Medulla oblongata (tissue), 1 donor: Measurements from ENCODE around the gene PDE11A.
"Not testable (repeated sequence)": the region's sequence is repeated elsewhere in the genome, so short reads cannot be mapped to it uniquely, and the experiment has no call there.

Experiments used
- DNase-seq: peaks from one replicate; pipeline ENCODE4 v3.0.0-alpha.2; 2015; ENCODE audit errors: extremely low spot score

PDE11A gene

DNA sequence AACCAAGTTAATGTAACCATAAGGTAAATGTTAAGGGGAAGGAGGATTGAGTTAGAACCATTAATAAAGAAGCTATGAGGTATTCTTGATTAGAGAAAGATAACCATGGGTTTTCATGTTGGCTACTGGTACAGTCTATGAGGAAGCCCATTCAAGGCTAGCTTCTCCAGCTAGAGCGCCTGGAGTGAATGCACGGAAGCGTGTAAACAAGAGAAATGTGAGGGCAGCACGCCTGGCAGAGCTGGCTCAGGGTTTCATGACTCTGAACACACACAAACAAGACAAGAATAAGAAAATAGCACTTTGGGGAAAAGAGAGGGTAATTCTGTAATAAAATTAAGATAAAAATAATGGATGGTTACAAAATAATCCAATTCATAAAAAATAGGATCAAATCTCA is 255.3 kb downstream of the PDE11A start:
- peak; percentile 12 for DNase-seq

GRCh38 chr2:177816766-177817165 is 255.8 kb downstream of the PDE11A start:
- no peak for DNase-seq

DNA sequence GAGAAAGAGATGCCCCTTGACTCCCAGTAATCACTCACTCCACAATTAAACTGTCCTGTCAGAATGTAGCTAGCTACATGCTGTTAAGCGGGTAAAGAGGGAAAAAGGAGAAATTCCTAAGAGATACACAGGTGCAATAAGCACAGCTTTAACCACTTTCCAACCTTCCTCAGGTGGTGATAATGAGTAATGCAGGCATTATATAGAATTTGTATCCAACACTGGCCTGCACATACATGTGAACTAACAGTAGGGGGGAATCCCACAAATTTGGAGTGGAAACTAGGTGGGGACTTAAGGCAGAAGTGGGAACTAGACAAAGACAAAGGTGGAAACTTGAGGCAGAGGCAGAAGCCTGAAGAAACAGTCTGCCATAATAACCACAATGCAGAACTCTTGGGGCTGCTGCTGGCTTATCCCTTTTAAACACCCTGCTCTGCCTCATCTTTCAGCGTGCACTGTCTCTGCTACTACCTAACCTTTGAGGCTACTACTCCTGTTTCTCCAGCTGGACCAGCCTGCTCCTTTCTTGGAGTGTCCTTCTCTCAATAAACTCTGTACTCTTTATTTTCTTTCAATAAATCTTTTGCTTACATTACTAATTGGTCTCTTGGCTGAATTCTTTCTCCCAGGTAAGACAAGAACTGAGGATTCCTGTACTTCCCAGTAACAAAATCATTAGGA is 259.7 kb downstream of the PDE11A start:
- no peak for DNase-seq

DNA sequence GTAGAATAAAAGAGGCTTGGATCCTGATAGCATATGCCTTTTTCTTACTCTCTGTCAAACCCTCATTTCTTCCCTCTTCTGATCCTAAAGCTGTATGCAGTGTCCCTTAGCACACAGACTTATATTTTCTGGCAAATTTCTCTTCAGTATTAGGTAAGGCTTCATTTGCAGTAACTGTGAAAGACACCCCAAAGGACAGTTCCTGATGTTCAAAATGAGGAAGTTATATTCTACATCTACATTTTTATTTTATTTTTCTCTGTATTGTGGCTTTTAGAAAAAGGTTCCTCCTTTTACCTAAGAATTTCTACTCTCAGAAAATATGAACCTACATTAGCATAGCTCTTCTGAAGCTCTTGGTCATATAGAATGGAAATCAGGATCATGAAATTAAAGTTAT is 261.7 kb downstream of the PDE11A start:
- no peak for DNase-seq

DNA sequence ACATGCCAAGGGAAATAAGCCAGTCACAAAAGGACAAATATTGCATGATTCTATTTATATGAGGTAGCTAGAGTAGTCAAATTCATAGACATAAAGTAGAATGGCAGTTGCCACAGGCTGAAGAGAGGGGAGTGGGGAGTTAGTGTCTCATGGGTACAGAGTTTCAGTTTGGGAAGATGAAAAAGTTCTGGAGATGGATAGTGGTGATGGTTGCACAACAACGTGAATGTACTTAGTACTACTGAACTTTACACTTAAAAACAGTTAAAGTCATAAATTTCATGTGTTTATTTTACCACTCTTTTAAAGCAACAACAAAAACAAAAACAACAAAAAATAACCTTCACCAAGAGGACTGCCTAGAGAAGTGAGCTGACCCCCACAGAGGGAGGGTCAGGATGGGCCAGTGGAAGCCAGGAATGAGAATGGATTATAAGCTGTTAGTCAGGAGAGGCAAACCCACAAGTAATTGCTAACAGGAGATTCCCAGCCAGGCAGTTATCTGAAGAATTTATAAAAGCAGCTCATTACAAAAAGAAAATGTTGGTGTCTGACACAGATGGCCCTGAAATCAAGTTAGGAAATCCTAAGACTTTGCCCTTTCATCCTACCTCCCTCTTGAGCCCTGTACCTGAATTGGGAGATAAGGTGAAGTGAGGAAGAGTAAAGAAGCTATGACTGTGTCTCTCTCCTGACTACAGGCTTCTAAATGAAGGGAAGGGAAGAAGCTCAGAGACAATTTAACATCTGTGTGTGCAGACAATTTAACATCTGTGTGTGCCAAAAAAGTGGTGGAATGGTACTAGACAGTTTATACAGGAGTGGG is 263.4 kb downstream of the PDE11A start:
- DNase-seq = no peak

DNA sequence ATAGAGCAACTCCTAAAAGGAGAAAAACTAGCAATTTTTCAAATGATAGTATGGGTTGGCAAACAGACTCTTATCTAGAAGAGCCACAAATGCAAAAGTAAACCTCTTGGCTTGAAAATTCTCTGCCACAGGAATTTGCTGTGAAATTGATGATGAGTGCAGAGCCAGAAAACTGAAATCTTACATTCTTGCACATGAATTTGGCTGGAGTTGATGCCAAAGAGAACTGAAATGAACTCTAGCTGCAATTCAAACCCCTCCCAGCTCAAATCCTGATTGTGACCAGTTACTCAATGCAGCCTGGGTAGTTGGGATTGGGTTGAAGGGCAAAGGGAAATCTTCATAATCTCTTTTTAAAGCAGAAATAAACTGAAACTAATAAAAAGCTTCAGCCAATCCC is 266.6 kb downstream of the PDE11A start:
- DNase-seq = no peak

DNA sequence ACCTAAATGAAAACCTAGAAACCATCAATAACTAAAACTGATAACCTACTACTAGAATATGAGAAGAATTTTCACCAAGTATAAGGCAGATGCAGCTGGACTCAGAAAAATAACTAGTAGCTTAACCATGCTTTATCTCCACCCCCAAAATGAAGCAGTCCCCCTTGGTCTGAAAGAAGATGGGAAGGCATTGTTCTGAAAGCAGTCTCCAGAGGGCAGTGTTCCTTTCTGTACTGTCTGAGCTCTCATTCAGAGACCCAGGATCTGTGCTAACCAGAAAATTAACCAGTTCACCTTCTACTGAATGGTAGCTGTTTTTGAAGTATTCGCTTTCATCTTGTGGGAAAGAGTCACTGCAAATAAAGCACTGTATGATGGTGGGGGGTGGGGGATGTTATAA is 273.0 kb downstream of the PDE11A start:
- peak; percentile 24 for DNase-seq

GRCh38 chr2:177797808-177798207 is 274.8 kb downstream of the PDE11A start:
- DNase-seq = no peak

GRCh38 chr2:177796654-177797415 is 275.7 kb downstream of the PDE11A start:
- DNase-seq = no peak

DNA sequence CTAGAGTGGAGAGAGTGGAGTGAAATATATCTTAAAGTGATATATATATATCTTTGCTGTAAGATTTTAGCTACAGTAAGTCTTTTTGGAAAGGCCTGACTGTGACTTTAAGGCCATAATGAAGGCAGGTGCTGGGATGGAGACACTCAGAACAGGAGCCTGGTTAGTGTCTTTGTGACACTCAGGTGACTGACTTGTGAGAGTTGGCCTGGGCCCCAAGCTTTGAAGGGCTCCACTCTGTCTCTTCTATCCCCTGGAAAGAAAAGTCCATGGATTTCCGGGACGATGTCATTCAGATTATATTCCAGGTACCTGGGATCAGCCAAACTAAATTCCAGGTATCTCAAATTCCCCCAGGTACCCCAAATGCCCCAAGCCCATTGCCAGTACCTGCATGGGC is 276.6 kb downstream of the PDE11A start:
- no peak for DNase-seq

- not testable (repeated sequence) for DNase-seq
These were observed 287.4 kb downstream of the PDE11A start for GRCh38 chr2:177785143-177785542.

- no peak for DNase-seq
These were observed 287.9 kb downstream of the PDE11A start for GRCh38 chr2:177784745-177785067.

DNA sequence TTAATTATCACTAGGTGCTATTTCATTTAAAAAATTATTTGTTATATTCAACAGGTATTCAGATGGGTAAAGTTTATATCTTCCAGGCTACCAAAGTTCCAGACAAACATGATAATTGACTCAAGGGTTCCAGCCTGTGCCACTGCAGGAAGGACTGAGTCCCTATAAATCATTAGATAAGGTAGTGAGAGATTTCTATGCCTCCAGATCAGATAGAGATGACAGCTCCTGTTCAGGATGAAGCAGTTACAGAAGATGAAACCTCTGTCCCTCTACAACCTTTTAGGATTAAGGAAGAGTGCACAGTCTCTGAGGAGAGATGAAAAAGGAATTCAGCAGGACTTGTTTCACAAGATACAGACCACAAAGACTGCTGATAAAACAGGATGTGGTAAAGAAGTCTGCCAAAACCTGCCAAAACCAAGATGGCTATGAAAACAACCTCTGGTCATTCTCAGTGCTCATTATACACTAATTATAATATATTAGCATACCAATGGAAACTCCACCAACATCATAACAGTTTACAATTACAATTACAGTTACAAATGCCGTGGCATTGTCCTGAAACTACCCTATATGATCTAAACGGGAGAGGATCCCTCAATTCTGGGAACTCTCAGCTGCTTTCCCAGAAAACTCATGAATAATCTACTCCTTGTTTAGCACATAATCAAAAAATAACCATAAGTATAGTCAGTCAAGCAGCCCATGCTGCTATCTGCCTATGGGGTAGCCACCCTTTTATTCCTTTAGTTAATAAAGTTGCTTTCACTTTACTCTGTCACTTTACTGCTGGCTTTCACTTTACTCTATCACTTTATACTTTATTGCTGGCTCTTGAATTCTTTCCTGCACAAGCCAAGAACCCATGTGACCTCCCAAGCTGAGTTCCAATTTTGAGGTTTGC is 288.5 kb downstream of the PDE11A start:
- no peak for DNase-seq

GRCh38 chr2:177783091-177783490 is 289.5 kb downstream of the PDE11A start:
- DNase-seq = no peak

DNA sequence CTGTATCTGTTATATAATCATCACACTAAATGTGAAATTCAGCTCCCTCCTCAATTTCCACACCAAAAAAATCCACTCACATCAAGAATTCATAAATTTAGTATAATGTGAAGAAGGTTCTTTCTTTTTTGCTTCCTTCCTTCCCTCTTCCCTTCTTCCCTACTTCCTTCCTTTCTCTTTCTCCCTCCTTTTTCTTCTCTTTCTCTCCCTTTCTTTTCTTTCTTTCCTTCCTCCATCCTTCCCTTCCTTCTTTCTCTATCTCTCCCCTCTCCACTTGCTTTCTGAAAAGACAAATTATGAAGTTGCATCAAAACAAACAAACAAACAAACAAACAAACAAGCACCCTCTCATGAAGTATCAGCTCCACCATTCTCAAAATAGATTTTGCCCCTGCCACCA is 290.0 kb downstream of the PDE11A start:
- DNase-seq = no peak

DNA sequence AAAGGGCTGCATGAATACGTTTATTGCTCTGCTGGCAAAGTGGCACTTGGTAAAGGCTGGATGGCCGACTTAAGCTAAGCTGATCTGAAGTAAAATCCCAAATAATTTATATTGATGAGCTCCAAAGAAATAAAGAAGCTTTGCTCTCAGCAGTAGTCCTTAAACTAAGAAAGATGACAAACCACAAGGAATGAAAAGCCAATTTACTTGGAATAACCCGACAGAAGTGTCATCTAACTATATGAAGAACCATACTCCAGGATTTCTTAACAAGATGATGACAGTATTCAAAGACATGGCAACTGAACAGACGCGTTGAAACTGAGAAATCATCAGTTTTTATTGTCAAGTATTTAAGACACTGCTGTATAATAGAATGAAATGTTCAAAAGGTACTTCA is 294.1 kb downstream of the PDE11A start:
- no peak for DNase-seq

DNA sequence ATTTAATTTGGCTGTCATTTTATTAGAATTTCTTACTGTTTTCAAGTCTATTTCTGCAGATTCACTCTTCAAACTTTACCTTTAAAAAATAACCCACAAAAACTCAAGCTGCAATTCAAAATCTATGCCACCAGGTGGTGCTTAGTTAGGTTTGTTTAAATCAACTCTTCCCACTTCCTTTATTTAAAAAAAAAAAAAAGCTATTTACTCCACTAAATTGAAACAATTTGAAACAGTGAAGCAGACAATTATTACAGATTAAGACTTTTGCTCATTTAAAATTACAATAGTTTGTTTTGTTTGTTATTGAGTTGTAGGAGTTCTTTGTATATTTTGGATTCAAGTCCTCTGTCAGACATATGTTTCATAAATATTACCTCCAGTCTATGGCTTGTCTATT is 300.0 kb downstream of the PDE11A start:
- DNase-seq = no peak

- no peak for DNase-seq
These were observed 301.4 kb downstream of the PDE11A start for GRCh38 chr2:177771191-177771590.

DNA sequence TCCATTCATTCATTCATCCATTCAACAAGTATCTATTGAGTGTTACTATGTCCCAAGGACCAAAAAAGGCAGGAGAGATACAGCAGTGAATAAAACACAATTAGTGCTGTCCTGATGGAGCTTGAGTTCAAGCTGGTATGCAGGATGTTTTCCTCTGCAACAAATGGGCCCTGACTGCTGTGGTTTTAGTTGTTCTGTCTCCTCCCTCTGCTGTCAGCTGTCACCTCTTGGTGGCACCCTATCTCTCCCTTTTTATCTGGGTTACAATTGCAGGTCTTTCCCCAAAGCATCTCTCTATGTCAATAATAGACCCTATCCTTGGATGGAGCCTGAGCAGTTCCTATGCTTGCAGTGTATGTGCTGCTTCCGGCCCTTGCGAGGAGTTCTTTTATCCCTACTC is 304.8 kb downstream of the PDE11A start:
- DNase-seq = peak; percentile 27

GRCh38 chr2:177765698-177766097 is 306.9 kb downstream of the PDE11A start:
- DNase-seq = no peak

GRCh38 chr2:177763531-177764265 is 308.9 kb downstream of the PDE11A start:
- peak; percentile 83 for DNase-seq
